Hepatocyte (in vitro differentiated cells): ENCODE data around the gene PLOD3. TPM values are rescaled to one million over a fixed set of nuclear protein-coding genes. Genes with fewer than 3 reads are reported as not detected.

ENCODE experiments used
- DNase-seq: peaks from one replicate; pipeline ENCODE4 v3.0.0-alpha.2; 2016; ENCODE audit warnings: low spot score
- H2AFZ ChIP-seq: fragments of 200-600 bp; sonication (generic); 2 replicates; pipeline ENCODE4 v1.6.0; 2016; ENCODE audit warnings: antibody characterized with exemption, mild to moderate bottlenecking
- H3K27ac ChIP-seq: fragments of 200-600 bp; sonication (generic); 2 replicates; pipeline ENCODE4 v1.5.1; 2016; ENCODE audit warnings: mild to moderate bottlenecking
- H3K27me3 ChIP-seq: fragments of 200-600 bp; sonication (generic); 2 replicates; pipeline ENCODE4 v1.6.1; 2016
- H3K36me3 ChIP-seq: fragments of 200-600 bp; sonication (generic); replicated peaks from 2 replicates; pipeline ENCODE4 v1.5.1; 2016; ENCODE audit warnings: low read depth; ENCODE audit not compliant: insufficient read depth
- H3K4me1 ChIP-seq: fragments of 200-600 bp; sonication (generic); 2 replicates; pipeline ENCODE4 v1.5.1; 2016; ENCODE audit warnings: mild to moderate bottlenecking, moderate library complexity; ENCODE audit not compliant: insufficient read depth
- H3K4me2 ChIP-seq: fragments of 200-600 bp; sonication (generic); 2 replicates; pipeline ENCODE4 v1.6.0; 2016
- H3K4me3 ChIP-seq: fragments of 200-600 bp; sonication (generic); 2 replicates; pipeline ENCODE4 v1.5.1; 2016; ENCODE audit warnings: mild to moderate bottlenecking
- H3K79me2 ChIP-seq: fragments of 200-600 bp; sonication (generic); 2 replicates; pipeline ENCODE4 v1.6.0; 2017; ENCODE audit warnings: mild to moderate bottlenecking
- H3K9me2 ChIP-seq: fragments of 200-600 bp; sonication (generic); replicated peaks from 2 replicates; pipeline ENCODE4 v1.6.0; 2017; ENCODE audit warnings: mild to moderate bottlenecking; ENCODE audit not compliant: insufficient read depth
- H3K9me3 ChIP-seq: fragments of 200-600 bp; sonication (generic); 2 replicates; pipeline ENCODE4 v1.5.1; 2016; ENCODE audit warnings: low read depth, mild to moderate bottlenecking
- H4K20me1 ChIP-seq: fragments of 200-600 bp; sonication (generic); 2 replicates; pipeline ENCODE4 v1.6.0; 2016; ENCODE audit warnings: mild to moderate bottlenecking; ENCODE audit not compliant: insufficient read depth, poor library complexity, severe bottlenecking
- CTCF ChIP-seq: fragments of 200-600 bp; sonication (generic); IDR thresholded peaks from 2 replicates; pipeline ENCODE4 v1.5.1; 2016; ENCODE audit warnings: antibody characterized with exemption, mild to moderate bottlenecking; ENCODE audit not compliant: poor library complexity
- EZH2 ChIP-seq: fragments of 200-600 bp; sonication (generic); IDR thresholded peaks from 2 replicates; pipeline ENCODE4 v1.6.1; 2016; ENCODE audit warnings: antibody characterized with exemption, mild to moderate bottlenecking, borderline replicate concordance
- EZH2phosphoT487 ChIP-seq: fragments of 200-600 bp; sonication (generic); IDR thresholded peaks from one replicate; pipeline ENCODE4 v1.6.1; 2018; ENCODE audit warnings: antibody characterized with exemption, mild to moderate bottlenecking, low read depth, moderate library complexity; ENCODE audit not compliant: unreplicated experiment, severe bottlenecking
- WGBS: methylation state at CpG from one replicate; pipeline ENCODE4 v1.1.6; 2016; ENCODE audit warnings: low lambda C conversion rate; ENCODE audit errors: missing lambda C conversion rate; 5-methylcytosine and 5-hydroxymethylcytosine counted together
- polyA plus RNA-seq: library from polyadenylated mRNA; unstranded; fragments of >200 nt; fragmentation: Nextera tagmentation; extraction: Ambion mirVana; gene quantifications from 2 replicates; pipeline ENCODE4 v1.2.1, GENCODE V29; 2016
- total RNA-seq: library from RNA; depleted of rRNA; stranded (reverse); fragments of >200 nt; gene quantifications from 2 replicates; pipeline ENCODE4 v1.2.3, GENCODE V29; 2014

The PLOD3 gene
- total and polyA plus RNA-seq, 2 experiments from 2014 or later = 37.6 to 127 TPM

- no peak overlapping the region for H3K27ac ChIP-seq
- H3K9me2 ChIP-seq = no peaks in the 10 kb centered on the region
- H3K36me3 ChIP-seq = no peaks in the 10 kb centered on the region
- no peak for DNase-seq
- H3K4me1 ChIP-seq = peaks cover 21% of the 10 kb centered on the region
- no peaks in the 10 kb centered on the region for H3K79me2 ChIP-seq
- no peak overlapping the region for H2AFZ ChIP-seq
- H3K9me3 ChIP-seq = no peaks in the 10 kb centered on the region
- TF ChIP-seq EZH2 = no peak
- TF ChIP-seq CTCF = no peak
- TF ChIP-seq EZH2phosphoT487 = no peak
- no peak overlapping the region for H3K4me3 ChIP-seq
- H4K20me1 ChIP-seq = no peaks in the 10 kb centered on the region
- H3K4me2 ChIP-seq = no peak overlapping the region
- 43% methylated on average over 3 of the region's 3 CpGs for WGBS
- H3K27me3 ChIP-seq = peaks cover 97% of the 10 kb centered on the region
Observed at GRCh38 chr7:101175664-101176063, 41.7 kb downstream of the PLOD3 start.

GRCh38 chr7:101174322-101174854 is 43.0 kb downstream of the PLOD3 start:
- Histone ChIP-seq H2AFZ (no peak overlapping the region), H3K4me2 (no peak overlapping the region)
- 8% methylated on average over 27 of the region's 28 CpGs for WGBS

GRCh38 chr7:101173752-101174244 is 43.6 kb downstream of the PLOD3 start:
- Histone ChIP-seq H3K27me3 (peaks cover 97% of the 10 kb centered on the region), H3K9me3 (no peaks in the 10 kb centered on the region), H4K20me1 (no peaks in the 10 kb centered on the region), H3K4me2 (peak overlapping the region; percentile 68), H3K27ac (no peak overlapping the region), H2AFZ (no peak overlapping the region), H3K36me3 (no peaks in the 10 kb centered on the region), H3K79me2 (no peaks in the 10 kb centered on the region), H3K4me3 (no peak overlapping the region), H3K4me1 (peaks cover 20% of the 10 kb centered on the region), H3K9me2 (no peaks in the 10 kb centered on the region)
- TF ChIP-seq EZH2phosphoT487 (peak; percentile 17), CTCF (no peak), EZH2 (no peak)
- no peak for DNase-seq
- 13% methylated on average over 11 of the region's 16 CpGs for WGBS

More at GRCh38 chr7:101174322-101174854, 43.0 kb downstream of the PLOD3 start:
- no peaks in the 10 kb centered on the region for H3K9me3 ChIP-seq
- no peaks in the 10 kb centered on the region for H3K9me2 ChIP-seq
- H3K4me1 ChIP-seq = peaks cover 20% of the 10 kb centered on the region
- no peak overlapping the region for H3K4me3 ChIP-seq
- H4K20me1 ChIP-seq = no peaks in the 10 kb centered on the region
- peak; percentile 76 for TF ChIP-seq EZH2
- TF ChIP-seq EZH2phosphoT487 = no peak
- H3K27ac ChIP-seq = no peak overlapping the region
- H3K36me3 ChIP-seq = no peaks in the 10 kb centered on the region
- no peak for DNase-seq
- peaks cover 97% of the 10 kb centered on the region for H3K27me3 ChIP-seq
- H3K79me2 ChIP-seq = no peaks in the 10 kb centered on the region

- Histone ChIP-seq H4K20me1 (no peaks in the 10 kb centered on the region), H3K4me3 (no peak overlapping the region), H3K27ac (no peak overlapping the region), H3K36me3 (no peaks in the 10 kb centered on the region), H3K79me2 (no peaks in the 10 kb centered on the region), H3K9me3 (no peaks in the 10 kb centered on the region), H3K4me1 (peaks cover 20% of the 10 kb centered on the region), H2AFZ (no peak overlapping the region), H3K9me2 (no peaks in the 10 kb centered on the region), H3K27me3 (peaks cover 98% of the 10 kb centered on the region), H3K4me2 (peak overlapping the region; percentile 70)
- 6% methylated on average over 49 of the region's 53 CpGs for WGBS
- peak; percentile 46 for DNase-seq
- TF ChIP-seq EZH2phosphoT487 = peak; percentile 14
- no peak for TF ChIP-seq EZH2
Observed at GRCh38 chr7:101172854-101173751, 44.3 kb downstream of the PLOD3 start.
